ENCODE measurements around the gene MIGA2. TPM values are rescaled to one million over a fixed set of nuclear protein-coding genes. Genes with fewer than 3 reads are reported as not detected.
A peak's percentile ranks its signal among the peaks of the same experiment; 100 is the strongest.

Gene MIGA2
- total RNA-seq, 1 experiment from 2014 or later: 28.6 TPM

DNA sequence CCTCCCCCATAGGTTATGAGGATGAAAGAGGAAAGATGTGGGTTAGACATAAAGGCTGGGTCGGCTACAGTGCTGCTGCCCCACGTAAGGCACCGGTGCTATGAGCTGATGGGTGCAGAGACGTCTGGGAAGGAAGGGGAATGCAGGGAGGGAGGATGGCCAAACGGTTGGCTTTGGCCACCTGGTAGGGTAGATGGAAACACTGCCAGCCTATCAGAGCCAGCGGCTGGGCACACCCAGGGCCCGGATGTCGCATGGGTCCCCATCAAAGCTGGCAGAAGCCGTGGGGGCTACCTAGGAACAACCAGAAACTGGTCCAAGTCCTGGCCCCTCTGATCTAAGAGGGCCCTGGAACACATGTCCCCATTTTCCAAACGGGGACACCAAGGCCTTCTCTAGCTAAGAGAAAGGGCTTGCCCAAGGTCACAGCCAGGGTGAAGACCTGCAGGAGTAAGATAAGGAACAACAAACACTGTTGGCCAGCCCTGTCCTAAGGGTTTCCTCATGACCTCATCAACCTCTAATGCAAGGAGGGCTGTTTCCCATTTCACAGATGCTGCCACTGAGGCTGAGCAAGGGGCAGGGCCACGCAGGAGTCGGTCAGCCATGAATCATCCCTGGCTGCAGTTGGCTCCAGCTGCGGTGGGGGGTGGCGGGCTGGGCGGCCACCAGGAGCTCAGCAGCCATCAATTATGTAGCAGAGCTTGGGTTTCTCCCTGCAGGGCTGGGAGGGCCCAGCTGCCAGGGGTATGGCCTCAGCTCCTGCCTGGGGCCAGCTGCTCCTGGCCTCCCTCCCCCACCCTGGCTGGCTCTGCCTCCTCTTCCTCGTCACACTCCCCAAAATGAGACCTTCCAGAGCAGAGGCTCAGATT is 13.2 kb upstream of the MIGA2 start:
- Mint-ChIP-seq H3K4me3 (ENCODE audit: unreplicated experiment) (no peak overlapping the region), H3K27me3 (ENCODE audit: insufficient read depth, unreplicated experiment) (no peaks in the 10 kb centered on the region), H3K36me3 (ENCODE audit: insufficient read depth, unreplicated experiment) (peaks cover 40% of the 10 kb centered on the region), H3K4me1 (ENCODE audit: insufficient read depth, unreplicated experiment) (peaks cover 20% of the 10 kb centered on the region), H3K9me3 (ENCODE audit: unreplicated experiment) (no peaks in the 10 kb centered on the region), H3K27ac (ENCODE audit: low read depth, unreplicated experiment) (no peak overlapping the region)
- ChIA-PET POLR2A (no interaction called here), CTCF (interaction anchor here (0.7 to 1.7 kb wide), 2 partner anchors 16 to 35 kb away, joined by 3 to 11 read pairs; no protein-coding TSS in a partner anchor)
- TF ChIP-seq, protein P1, sequence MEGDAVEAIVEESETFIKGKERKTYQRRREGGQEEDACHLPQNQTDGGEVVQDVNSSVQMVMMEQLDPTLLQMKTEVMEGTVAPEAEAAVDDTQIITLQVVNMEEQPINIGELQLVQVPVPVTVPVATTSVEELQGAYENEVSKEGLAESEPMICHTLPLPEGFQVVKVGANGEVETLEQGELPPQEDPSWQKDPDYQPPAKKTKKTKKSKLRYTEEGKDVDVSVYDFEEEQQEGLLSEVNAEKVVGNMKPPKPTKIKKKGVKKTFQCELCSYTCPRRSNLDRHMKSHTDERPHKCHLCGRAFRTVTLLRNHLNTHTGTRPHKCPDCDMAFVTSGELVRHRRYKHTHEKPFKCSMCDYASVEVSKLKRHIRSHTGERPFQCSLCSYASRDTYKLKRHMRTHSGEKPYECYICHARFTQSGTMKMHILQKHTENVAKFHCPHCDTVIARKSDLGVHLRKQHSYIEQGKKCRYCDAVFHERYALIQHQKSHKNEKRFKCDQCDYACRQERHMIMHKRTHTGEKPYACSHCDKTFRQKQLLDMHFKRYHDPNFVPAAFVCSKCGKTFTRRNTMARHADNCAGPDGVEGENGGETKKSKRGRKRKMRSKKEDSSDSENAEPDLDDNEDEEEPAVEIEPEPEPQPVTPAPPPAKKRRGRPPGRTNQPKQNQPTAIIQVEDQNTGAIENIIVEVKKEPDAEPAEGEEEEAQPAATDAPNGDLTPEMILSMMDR (IDR thresholded peaks at IDR 0.05; ENCODE audit: unreplicated experiment): no peak
- no TSS peak for BruUV-seq (replicated peaks)
- peak; percentile 65 for DNase-seq (ENCODE audit: unreplicated experiment)
- intact Hi-C loops (cut with micrococcal nuclease): no loop called here

DNA sequence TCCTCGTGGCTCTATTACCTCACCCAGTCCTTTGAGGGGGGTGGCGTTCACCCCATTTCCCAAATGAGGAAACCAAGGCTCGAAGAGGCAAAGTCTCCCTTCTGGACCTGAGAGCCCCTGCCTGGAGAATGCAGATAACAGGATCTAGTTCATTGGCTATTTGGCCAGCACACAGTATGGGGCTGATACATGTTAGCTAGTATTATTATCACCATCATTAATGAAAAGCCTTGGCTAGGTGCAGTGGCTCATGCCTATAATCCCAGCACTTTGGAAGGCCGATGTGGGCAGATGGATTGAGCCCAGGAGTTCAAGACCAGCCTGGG is 12.6 kb upstream of the MIGA2 start:
- Mint-ChIP-seq H3K36me3 (ENCODE audit: insufficient read depth, unreplicated experiment) (peaks cover 34% of the 10 kb centered on the region), H3K27ac (ENCODE audit: low read depth, unreplicated experiment) (no peak overlapping the region), H3K4me1 (ENCODE audit: insufficient read depth, unreplicated experiment) (peaks cover 20% of the 10 kb centered on the region), H3K4me3 (ENCODE audit: unreplicated experiment) (no peak overlapping the region), H3K9me3 (ENCODE audit: unreplicated experiment) (no peaks in the 10 kb centered on the region), H3K27me3 (ENCODE audit: insufficient read depth, unreplicated experiment) (no peaks in the 10 kb centered on the region)
- DNase-seq (ENCODE audit: unreplicated experiment): no peak
- POLR2A ChIA-PET: interaction anchor here (0.5 kb wide), 1 partner anchor 469 kb away, joined by 4 read pairs; no protein-coding TSS in a partner anchor
- BruUV-seq (replicated peaks): no TSS peak
- intact Hi-C loops (cut with micrococcal nuclease): no loop called here
- CTCF ChIA-PET: interaction anchor here (0.7 kb wide), 1 partner anchor 36 kb away, joined by 3 read pairs; no protein-coding TSS in a partner anchor
- TF ChIP-seq, protein P1 (IDR thresholded peaks at IDR 0.05; ENCODE audit: unreplicated experiment): no peak

DNA sequence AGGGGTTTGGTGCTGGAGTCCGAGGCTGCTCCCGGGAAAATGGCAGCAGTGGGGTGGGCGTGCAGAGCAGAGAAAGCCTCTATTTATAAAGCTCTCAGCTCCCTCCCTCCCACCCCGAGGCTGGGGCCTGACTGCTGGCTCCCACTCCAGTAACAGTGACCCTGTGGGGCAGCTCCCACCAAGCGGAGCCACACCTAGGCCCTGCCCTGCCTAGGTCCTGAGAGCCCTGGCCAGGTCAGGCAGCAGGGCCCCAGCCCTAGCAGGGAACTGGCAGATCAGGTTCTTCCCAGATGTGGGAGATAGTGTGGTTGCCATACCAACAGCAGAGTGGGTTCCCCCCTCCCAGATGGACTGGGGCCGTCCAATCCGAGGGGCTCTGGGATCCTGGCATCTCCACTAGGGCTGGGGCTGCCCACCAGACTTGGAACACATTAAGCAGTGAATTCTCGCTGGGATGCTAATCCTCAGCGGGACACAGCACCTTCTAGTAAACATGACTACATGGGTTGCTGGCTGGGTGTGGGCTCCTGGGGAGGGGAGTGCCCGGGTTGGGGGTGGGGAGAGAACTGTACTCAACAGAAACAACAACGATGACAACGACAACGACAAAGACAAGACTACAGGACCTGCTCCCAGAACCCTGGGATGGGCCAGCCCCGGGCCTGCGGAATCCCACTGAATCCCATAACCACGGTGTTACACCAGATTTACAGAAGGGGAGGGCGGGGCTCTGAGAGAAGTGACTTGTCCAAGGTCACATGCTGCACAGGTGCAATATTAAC is 9.8 kb upstream of the MIGA2 start:
- CTCF ChIA-PET: no interaction called here
- Mint-ChIP-seq H3K4me1 (ENCODE audit: insufficient read depth, unreplicated experiment) (peaks cover 27% of the 10 kb centered on the region), H3K27me3 (ENCODE audit: insufficient read depth, unreplicated experiment) (no peaks in the 10 kb centered on the region), H3K4me3 (ENCODE audit: unreplicated experiment) (peak overlapping the region; percentile 78), H3K9me3 (ENCODE audit: unreplicated experiment) (no peaks in the 10 kb centered on the region), H3K27ac (ENCODE audit: low read depth, unreplicated experiment) (peak overlapping the region; percentile 79), H3K36me3 (ENCODE audit: insufficient read depth, unreplicated experiment) (peaks cover 7% of the 10 kb centered on the region)
- POLR2A ChIA-PET: interaction anchor here (1.0 to 1.8 kb wide), 4 partner anchors 8 to 656 kb away, joined by 3 to 6 read pairs (median 4); partner anchors contain the start of gene URM1
- intact Hi-C loops (cut with micrococcal nuclease): no loop called here
- TF ChIP-seq, protein P1 (IDR thresholded peaks at IDR 0.05; ENCODE audit: unreplicated experiment): no peak
- DNase-seq (ENCODE audit: unreplicated experiment): no peak
- BruUV-seq (replicated peaks): TSS peak; percentile 28

DNA sequence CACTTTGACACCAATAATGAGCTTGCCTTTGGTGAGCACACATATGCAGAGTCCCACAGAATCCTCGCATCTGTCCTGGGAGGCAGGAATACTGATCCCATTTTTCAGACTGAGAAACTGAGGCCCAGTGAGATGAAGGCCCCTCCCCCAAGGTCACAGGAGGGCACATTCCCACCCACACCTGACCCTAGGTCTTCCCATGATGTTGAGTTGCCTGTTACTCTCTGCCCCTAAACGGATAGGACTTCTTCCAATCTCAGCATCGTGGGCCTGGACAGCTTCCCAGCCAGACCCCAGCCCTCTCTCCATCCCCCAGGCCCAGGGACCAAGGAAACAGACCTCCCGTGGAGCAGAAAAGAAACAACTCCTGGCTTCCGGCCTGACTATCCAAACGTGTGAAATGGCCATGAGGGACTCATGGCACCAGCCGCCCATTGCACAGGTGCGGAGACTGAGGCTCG is 9.2 kb upstream of the MIGA2 start:
- Mint-ChIP-seq H3K9me3 (ENCODE audit: unreplicated experiment) (no peaks in the 10 kb centered on the region), H3K4me1 (ENCODE audit: insufficient read depth, unreplicated experiment) (peaks cover 22% of the 10 kb centered on the region), H3K4me3 (ENCODE audit: unreplicated experiment) (peak overlapping the region; percentile 78), H3K27ac (ENCODE audit: low read depth, unreplicated experiment) (peak overlapping the region; percentile 79), H3K36me3 (ENCODE audit: insufficient read depth, unreplicated experiment) (peaks cover under 1% of the 10 kb centered on the region), H3K27me3 (ENCODE audit: insufficient read depth, unreplicated experiment) (no peaks in the 10 kb centered on the region)
- DNase-seq (ENCODE audit: unreplicated experiment): no peak
- CTCF ChIA-PET: interaction anchor here (1.0 kb wide), 1 partner anchor 8 kb away, joined by 5 read pairs; no protein-coding TSS in a partner anchor
- POLR2A ChIA-PET: interaction anchor here (1.0 to 1.8 kb wide), 5 partner anchors 9 to 933 kb away, joined by 3 to 6 read pairs (median 3); partner anchors contain the start of gene URM1
- intact Hi-C loops (cut with micrococcal nuclease): no loop called here
- BruUV-seq (replicated peaks): no TSS peak
- TF ChIP-seq, protein P1 (IDR thresholded peaks at IDR 0.05; ENCODE audit: unreplicated experiment): no peak

Measured in MCF 10A (cell line).